Breast epithelium (tissue), 3 donors: ENCODE measurements around the gene HSPD1.

Experiments used
- CTCF ChIP-seq, 3 donors: fragments of 450-650 bp; IDR thresholded peaks; one replicate each; pipeline ENCODE4 v1.5.1; 2016 to 2017; ENCODE audit warnings: antibody characterized with exemption in 3 of 3, mild to moderate bottlenecking in 3 of 3, moderate library complexity in 3 of 3
- POLR2A ChIP-seq: fragments of 450-650 bp; IDR thresholded peaks from one replicate; pipeline ENCODE4 v1.6.1; 2016; ENCODE audit warnings: antibody characterized with exemption, mild to moderate bottlenecking, moderate library complexity

GRCh38 chr2:197495433-197496134 is 4.1 kb downstream of the HSPD1 start:
- TF ChIP-seq CTCF (IDR thresholded peaks at IDR 0.05): no peak
- no peak for TF ChIP-seq POLR2A
